Mucosa of gallbladder (tissue), 1 donor: ENCODE data around the gene RPAP3. TPM values are rescaled to one million over a fixed set of nuclear protein-coding genes. Genes with fewer than 3 reads are reported as not detected.
A peak's percentile ranks its signal among the peaks of the same experiment; 100 is the strongest.

Experiments
- DNase-seq: peaks from one replicate; pipeline ENCODE4 v3.0.0-alpha.2; 2020; ENCODE audit warnings: low spot score
- total RNA-seq: library from RNA; stranded (reverse); gene quantifications from one replicate; pipeline ENCODE4 v1.2.1, GENCODE V29; 2021
- donor health status: DM: no; HTN: no; CAD: no.

RPAP3 gene
- total RNA-seq, 1 donor from 2014 or later, result 20.2 TPM

GRCh38 chr12:47742253-47742825 lies 36.5 kb upstream of the RPAP3 start:
- no peak for DNase-seq

- DNase-seq, result peak; percentile 73
These were observed 35.5 kb upstream of the RPAP3 start for GRCh38 chr12:47741340-47741703.

GRCh38 chr12:47740606-47741339 lies 34.9 kb upstream of the RPAP3 start:
- no peak for DNase-seq

GRCh38 chr12:47739979-47740378 lies 34.1 kb upstream of the RPAP3 start:
- no peak for DNase-seq

GRCh38 chr12:47739297-47739696 lies 33.5 kb upstream of the RPAP3 start:
- no peak for DNase-seq

- DNase-seq, result no peak
These were observed 32.2 kb upstream of the RPAP3 start for GRCh38 chr12:47737936-47738594.

GRCh38 chr12:47736877-47737676 lies 31.2 kb upstream of the RPAP3 start:
- DNase-seq, result peak; percentile 79

- no peak for DNase-seq
These were observed 30.4 kb upstream of the RPAP3 start for GRCh38 chr12:47736216-47736615.

- DNase-seq, result no peak
These were observed 29.8 kb upstream of the RPAP3 start for GRCh38 chr12:47735649-47736048.

- no peak for DNase-seq
These were observed 29.1 kb upstream of the RPAP3 start for GRCh38 chr12:47734725-47735480.

GRCh38 chr12:47733142-47733541 lies 27.3 kb upstream of the RPAP3 start:
- no peak for DNase-seq

- DNase-seq, result no peak
These were observed 26.7 kb upstream of the RPAP3 start for GRCh38 chr12:47732504-47732903.

- DNase-seq, result no peak
These were observed 25.9 kb upstream of the RPAP3 start for GRCh38 chr12:47731723-47732122.

- no peak for DNase-seq
These were observed 24.5 kb upstream of the RPAP3 start for GRCh38 chr12:47730341-47730744.

GRCh38 chr12:47729233-47729632 lies 23.4 kb upstream of the RPAP3 start:
- no peak for DNase-seq

GRCh38 chr12:47725893-47726292 lies 20.1 kb upstream of the RPAP3 start:
- no peak for DNase-seq

GRCh38 chr12:47725091-47725772 lies 19.4 kb upstream of the RPAP3 start, which contains the start of gene ENDOU:
TSS of gene ENDOU (minus strand) at chr12:47725490. CDS start at chr12:47725413, 77 bp downstream.
- DNase-seq, result no peak

- no peak for DNase-seq
These were observed 17.3 kb upstream of the RPAP3 start for GRCh38 chr12:47722941-47723631.

- no peak for DNase-seq
These were observed 16.5 kb upstream of the RPAP3 start for GRCh38 chr12:47722136-47722834.
